HEK293 (cell line): Measurements from ENCODE around the gene CUL7.
A peak's percentile ranks its signal among the peaks of the same experiment; 100 is the strongest.

Experiments
- CTCF ChIA-PET: fragments of 350-600 bp; formaldehyde crosslinking; extraction: SDS; loops from one replicate; lab custom pipeline; 2021; ENCODE audit warnings: antibody characterized with exemption; lab: Yijun Ruan, JAX
- POLR2A ChIA-PET: fragments of 300-600 bp; formaldehyde crosslinking; extraction: SDS; loops from one replicate; lab custom pipeline; 2020; ENCODE audit warnings: antibody characterized with exemption, inconsistent platforms; lab: Yijun Ruan, JAX
- H3K27ac ChIP-seq: fragments of 200-500 bp; sonication (Bioruptor generic); 2 replicates; pipeline ENCODE4 v1.5.1; 2014; ENCODE audit warnings: low read depth, low read length, control low read depth, inconsistent platforms; ENCODE audit errors: extremely low read depth
- H3K36me3 ChIP-seq, 2 experiments: fragments of 200-500 bp in 1 of 2; sonication (Bioruptor generic) in 1 of 2; 1 replicate in 1 of 2; 2 replicates in 1 of 2; pipeline ENCODE4 v1.5.1; 2014 to 2017; ENCODE audit warnings: inconsistent platforms in 2 of 2, low read length in 2 of 2; ENCODE audit not compliant: control insufficient read depth in 2 of 2, insufficient read depth in 1 of 2
- H3K4me1 ChIP-seq: fragments of 200-500 bp; sonication (Bioruptor generic); 2 replicates; pipeline ENCODE4 v1.5.1; 2014; ENCODE audit warnings: mild to moderate bottlenecking, low read length, inconsistent platforms; ENCODE audit not compliant: control insufficient read depth, insufficient read depth
- H3K4me3 ChIP-seq: 2 replicates; pipeline ENCODE4 v1.5.1; 2011; ENCODE audit warnings: low read depth, mild to moderate bottlenecking, control low read depth, low read length, moderate library complexity
- H3K9me3 ChIP-seq: fragments of 200-500 bp; sonication (Bioruptor generic); 2 replicates; pipeline ENCODE4 v1.5.1; 2014; ENCODE audit warnings: low read depth, low read length, inconsistent platforms; ENCODE audit not compliant: control insufficient read depth, insufficient read depth
- GFI1B ChIP-seq: fragments of 450-650 bp; formaldehyde crosslinking; IDR thresholded peaks from 2 replicates; pipeline ENCODE4 v1.5.1; 2016; ENCODE audit warnings: missing biosample characterization, missing genetic modification characterization
- SP7 ChIP-seq: fragments of 450-650 bp; formaldehyde crosslinking; IDR thresholded peaks from 2 replicates; pipeline ENCODE4 v1.5.1; 2016; ENCODE audit warnings: missing biosample characterization, missing genetic modification characterization
- YY2 ChIP-seq: fragments of 450-650 bp; formaldehyde crosslinking; IDR thresholded peaks from 2 replicates; pipeline ENCODE4 v1.5.1; 2016; ENCODE audit warnings: missing biosample characterization, missing genetic modification characterization
- ZBTB17 ChIP-seq: fragments of 450-650 bp; formaldehyde crosslinking; IDR thresholded peaks from 2 replicates; pipeline ENCODE4 v1.5.1; 2016; ENCODE audit warnings: missing biosample characterization, missing genetic modification characterization
- ZFHX2 ChIP-seq: fragments of 450-650 bp; formaldehyde crosslinking; conservative IDR thresholded peaks from 2 replicates; pipeline ENCODE4 v1.5.1; 2016; ENCODE audit warnings: missing biosample characterization, missing genetic modification characterization
- ZNF140 ChIP-seq: fragments of 450-650 bp; formaldehyde crosslinking; IDR thresholded peaks from 2 replicates; pipeline ENCODE4 v1.5.1; 2016; ENCODE audit warnings: missing biosample characterization, missing genetic modification characterization
- ZNF2 ChIP-seq: fragments of 450-650 bp; formaldehyde crosslinking; IDR thresholded peaks from 2 replicates; pipeline ENCODE4 v1.5.1; 2016; ENCODE audit warnings: missing biosample characterization, missing genetic modification characterization
- ZNF211 ChIP-seq: fragments of 450-650 bp; formaldehyde crosslinking; IDR thresholded peaks from 2 replicates; pipeline ENCODE4 v1.5.1; 2016; ENCODE audit warnings: low read depth, missing biosample characterization, missing genetic modification characterization
- ZNF324 ChIP-seq: fragments of 450-650 bp; formaldehyde crosslinking; IDR thresholded peaks from 2 replicates; pipeline ENCODE4 v1.5.1; 2016; ENCODE audit warnings: missing biosample characterization, missing genetic modification characterization
- ZNF521 ChIP-seq: fragments of 450-650 bp; formaldehyde crosslinking; IDR thresholded peaks from 2 replicates; pipeline ENCODE4 v1.5.1; 2017; ENCODE audit warnings: missing biosample characterization, mild to moderate bottlenecking, missing genetic modification characterization
- ZNF654 ChIP-seq: fragments of 450-650 bp; formaldehyde crosslinking; IDR thresholded peaks from 2 replicates; pipeline ENCODE4 v1.5.1; 2016; ENCODE audit warnings: low read depth, missing biosample characterization, missing genetic modification characterization
- ZNF830 ChIP-seq: fragments of 450-650 bp; IDR thresholded peaks from 2 replicates; pipeline ENCODE4 v1.5.0; 2018; ENCODE audit warnings: missing biosample characterization, missing genetic modification characterization, low read depth, mild to moderate bottlenecking, moderate library complexity
- ZXDB ChIP-seq: fragments of 450-650 bp; formaldehyde crosslinking; IDR thresholded peaks from 2 replicates; pipeline ENCODE4 v1.5.1; 2016; ENCODE audit warnings: missing biosample characterization, missing genetic modification characterization
- TF ChIP-seq, protein P1 (sequence below): fragments of 450-650 bp; formaldehyde crosslinking; IDR thresholded peaks from 2 replicates; pipeline ENCODE4 v1.5.1; 2017; ENCODE audit warnings: missing biosample characterization, missing genetic modification characterization
- TF ChIP-seq, protein P2 (sequence below): fragments of 450-650 bp; formaldehyde crosslinking; IDR thresholded peaks from 2 replicates; pipeline ENCODE4 v1.5.1; 2016; ENCODE audit warnings: missing biosample characterization, missing genetic modification characterization
- TF ChIP-seq, protein P3 (sequence below): fragments of 450-650 bp; formaldehyde crosslinking; IDR thresholded peaks from 2 replicates; pipeline ENCODE4 v1.5.1; 2016; ENCODE audit warnings: missing biosample characterization, missing genetic modification characterization
- TF ChIP-seq, protein P4 (sequence below): fragments of 450-650 bp; formaldehyde crosslinking; IDR thresholded peaks from 2 replicates; pipeline ENCODE4 v1.5.1; 2016; ENCODE audit warnings: missing biosample characterization, missing genetic modification characterization
- TF ChIP-seq, protein P5 (sequence below): fragments of 450-650 bp; formaldehyde crosslinking; IDR thresholded peaks from 2 replicates; pipeline ENCODE4 v1.5.1; 2017; ENCODE audit warnings: missing biosample characterization, missing genetic modification characterization

CUL7 gene

DNA sequence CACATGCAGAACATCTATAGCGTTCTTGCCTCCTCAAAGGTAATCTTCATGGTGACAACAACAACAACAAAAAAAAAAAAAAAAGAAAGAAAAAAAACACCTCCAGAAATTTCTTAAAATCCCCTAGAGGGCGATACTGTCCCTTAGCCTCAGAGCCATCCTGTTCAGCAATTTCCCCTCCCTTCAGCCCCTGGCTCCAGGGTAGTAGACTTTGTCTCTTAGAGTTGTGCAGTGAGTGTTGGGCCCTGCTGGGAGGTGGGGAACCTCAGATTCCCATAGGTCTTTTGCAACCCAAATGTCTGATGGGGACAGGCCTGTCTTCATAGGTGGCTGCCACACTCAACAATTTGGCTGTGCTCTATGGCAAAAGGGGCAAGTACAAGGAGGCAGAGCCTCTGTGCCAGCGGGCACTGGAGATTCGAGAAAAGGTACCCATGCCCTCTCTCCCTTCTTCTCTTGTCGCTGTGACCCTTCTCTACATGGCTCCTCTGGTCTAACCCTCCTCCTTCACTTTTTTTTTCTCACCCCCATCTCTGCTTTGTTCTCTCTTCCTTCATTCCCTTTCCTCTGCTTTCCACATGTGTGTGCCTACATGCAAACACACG, 16.5 kb upstream of the CUL7 start:
- ChIA-PET CTCF (interaction anchor here (0.6 to 7.6 kb wide), 20 partner anchors 9 to 1326 kb away, joined by 3 to 83 read pairs (median 4); partner anchors contain the start of genes KLC4 and MRPL2), POLR2A (interaction anchor here (0.7 kb wide), 2 partner anchors 11 to 198 kb away, joined by 4 read pairs; partner anchors contain the start of genes KLC4 and MRPL2)
- no peaks in the 10 kb centered on the region for H3K9me3 ChIP-seq
- H3K36me3 ChIP-seq = peaks cover 3 to 56% of the 10 kb centered on the region in 2 experiments; a peak in 2 of 3 replicates
- H3K4me1 ChIP-seq = no peaks in the 10 kb centered on the region
- TF ChIP-seq, protein P1, sequence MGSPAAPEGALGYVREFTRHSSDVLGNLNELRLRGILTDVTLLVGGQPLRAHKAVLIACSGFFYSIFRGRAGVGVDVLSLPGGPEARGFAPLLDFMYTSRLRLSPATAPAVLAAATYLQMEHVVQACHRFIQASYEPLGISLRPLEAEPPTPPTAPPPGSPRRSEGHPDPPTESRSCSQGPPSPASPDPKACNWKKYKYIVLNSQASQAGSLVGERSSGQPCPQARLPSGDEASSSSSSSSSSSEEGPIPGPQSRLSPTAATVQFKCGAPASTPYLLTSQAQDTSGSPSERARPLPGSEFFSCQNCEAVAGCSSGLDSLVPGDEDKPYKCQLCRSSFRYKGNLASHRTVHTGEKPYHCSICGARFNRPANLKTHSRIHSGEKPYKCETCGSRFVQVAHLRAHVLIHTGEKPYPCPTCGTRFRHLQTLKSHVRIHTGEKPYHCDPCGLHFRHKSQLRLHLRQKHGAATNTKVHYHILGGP (tag by site-specific recombination) = no peak
- TF ChIP-seq, protein P2, sequence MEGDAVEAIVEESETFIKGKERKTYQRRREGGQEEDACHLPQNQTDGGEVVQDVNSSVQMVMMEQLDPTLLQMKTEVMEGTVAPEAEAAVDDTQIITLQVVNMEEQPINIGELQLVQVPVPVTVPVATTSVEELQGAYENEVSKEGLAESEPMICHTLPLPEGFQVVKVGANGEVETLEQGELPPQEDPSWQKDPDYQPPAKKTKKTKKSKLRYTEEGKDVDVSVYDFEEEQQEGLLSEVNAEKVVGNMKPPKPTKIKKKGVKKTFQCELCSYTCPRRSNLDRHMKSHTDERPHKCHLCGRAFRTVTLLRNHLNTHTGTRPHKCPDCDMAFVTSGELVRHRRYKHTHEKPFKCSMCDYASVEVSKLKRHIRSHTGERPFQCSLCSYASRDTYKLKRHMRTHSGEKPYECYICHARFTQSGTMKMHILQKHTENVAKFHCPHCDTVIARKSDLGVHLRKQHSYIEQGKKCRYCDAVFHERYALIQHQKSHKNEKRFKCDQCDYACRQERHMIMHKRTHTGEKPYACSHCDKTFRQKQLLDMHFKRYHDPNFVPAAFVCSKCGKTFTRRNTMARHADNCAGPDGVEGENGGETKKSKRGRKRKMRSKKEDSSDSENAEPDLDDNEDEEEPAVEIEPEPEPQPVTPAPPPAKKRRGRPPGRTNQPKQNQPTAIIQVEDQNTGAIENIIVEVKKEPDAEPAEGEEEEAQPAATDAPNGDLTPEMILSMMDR (tag by site-specific recombination) = peak; percentile 73
- 0 out of 2 replicates have a peak, but pooled peaks have one; percentile 16 for TF ChIP-seq ZXDB (tag by site-specific recombination)
- TF ChIP-seq ZNF2 (tag by site-specific recombination) = 0 out of 2 replicates have a peak, but pooled peaks have one; percentile 21
- TF ChIP-seq ZNF654 (tag by site-specific recombination) = peak; percentile 71
- peak; percentile 23; the same call in 1 of the 2 replicates for TF ChIP-seq ZBTB17 (tag by site-specific recombination)
- TF ChIP-seq, protein P3, sequence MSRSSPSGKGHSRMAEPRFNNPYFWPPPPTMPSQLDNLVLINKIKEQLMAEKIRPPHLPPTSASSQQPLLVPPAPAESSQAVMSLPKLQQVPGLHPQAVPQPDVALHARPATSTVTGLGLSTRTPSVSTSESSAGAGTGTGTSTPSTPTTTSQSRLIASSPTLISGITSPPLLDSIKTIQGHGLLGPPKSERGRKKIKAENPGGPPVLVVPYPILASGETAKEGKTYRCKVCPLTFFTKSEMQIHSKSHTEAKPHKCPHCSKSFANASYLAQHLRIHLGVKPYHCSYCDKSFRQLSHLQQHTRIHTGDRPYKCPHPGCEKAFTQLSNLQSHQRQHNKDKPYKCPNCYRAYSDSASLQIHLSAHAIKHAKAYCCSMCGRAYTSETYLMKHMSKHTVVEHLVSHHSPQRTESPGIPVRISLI (tag by site-specific recombination) = peak; percentile 89
- no peak for TF ChIP-seq ZNF211 (tag by site-specific recombination)
- peak; percentile 36; the same call in 1 of the 2 replicates for TF ChIP-seq ZNF140 (tag by site-specific recombination)
- 0 out of 2 replicates have a peak, but pooled peaks have one; percentile 18 for TF ChIP-seq SP7 (tag by site-specific recombination)
- no peak for TF ChIP-seq YY2 (tag by site-specific recombination)
- TF ChIP-seq, all 188 proteins: peak for 8
- Histone ChIP-seq H3K27ac (no peak overlapping the region), H3K4me3 (no peak overlapping the region)

DNA sequence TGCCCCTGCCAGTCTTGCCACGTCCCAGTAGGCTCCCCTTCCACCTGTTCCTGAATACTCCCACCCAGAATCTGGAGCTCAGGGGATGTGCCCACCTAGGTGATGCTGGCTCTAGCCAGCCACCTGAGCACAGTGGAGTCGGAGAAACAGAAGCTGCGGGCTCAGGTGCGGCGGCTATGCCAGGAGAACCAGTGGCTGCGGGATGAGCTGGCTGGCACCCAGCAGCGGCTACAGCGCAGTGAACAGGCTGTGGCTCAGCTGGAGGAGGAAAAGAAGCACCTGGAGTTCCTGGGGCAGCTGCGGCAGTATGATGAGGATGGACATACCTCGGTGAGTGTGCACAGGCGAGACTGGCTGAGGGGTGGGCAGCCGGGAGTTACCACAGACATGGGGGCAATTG, 9.2 kb upstream of the CUL7 start:
- H3K4me1 ChIP-seq = peaks cover 9% of the 10 kb centered on the region
- POLR2A ChIA-PET = interaction anchor here (1.0 kb wide), 1 partner anchor 9 kb away, joined by 4 read pairs; the partner anchor contains the start of gene CUL7
- no peak overlapping the region for H3K27ac ChIP-seq
- no peak overlapping the region for H3K4me3 ChIP-seq
- peaks cover 9 to 52% of the 10 kb centered on the region in 2 experiments; a peak in 2 of 3 replicates for H3K36me3 ChIP-seq
- TF ChIP-seq GFI1B = no peak
- TF ChIP-seq ZFHX2 (tag by site-specific recombination) = no peak
- TF ChIP-seq ZNF830 = no peak
- TF ChIP-seq, protein P4, sequence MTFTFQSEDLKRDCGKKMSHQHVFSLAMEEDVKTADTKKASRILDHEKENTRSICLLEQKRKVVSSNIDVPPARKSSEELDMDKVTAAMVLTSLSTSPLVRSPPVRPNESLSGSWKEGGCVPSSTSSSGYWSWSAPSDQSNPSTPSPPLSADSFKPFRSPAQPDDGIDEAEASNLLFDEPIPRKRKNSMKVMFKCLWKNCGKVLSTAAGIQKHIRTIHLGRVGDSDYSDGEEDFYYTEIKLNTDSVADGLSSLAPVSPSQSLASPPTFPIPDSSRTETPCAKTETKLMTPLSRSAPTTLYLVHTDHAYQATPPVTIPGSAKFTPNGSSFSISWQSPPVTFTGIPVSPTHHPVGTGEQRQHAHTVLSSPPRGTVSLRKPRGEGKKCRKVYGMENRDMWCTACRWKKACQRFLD (tag by site-specific recombination) = no peak
- no peak for TF ChIP-seq ZNF324
- TF ChIP-seq ZNF521 (tag by site-specific recombination) = no peak
- TF ChIP-seq, protein P5, sequence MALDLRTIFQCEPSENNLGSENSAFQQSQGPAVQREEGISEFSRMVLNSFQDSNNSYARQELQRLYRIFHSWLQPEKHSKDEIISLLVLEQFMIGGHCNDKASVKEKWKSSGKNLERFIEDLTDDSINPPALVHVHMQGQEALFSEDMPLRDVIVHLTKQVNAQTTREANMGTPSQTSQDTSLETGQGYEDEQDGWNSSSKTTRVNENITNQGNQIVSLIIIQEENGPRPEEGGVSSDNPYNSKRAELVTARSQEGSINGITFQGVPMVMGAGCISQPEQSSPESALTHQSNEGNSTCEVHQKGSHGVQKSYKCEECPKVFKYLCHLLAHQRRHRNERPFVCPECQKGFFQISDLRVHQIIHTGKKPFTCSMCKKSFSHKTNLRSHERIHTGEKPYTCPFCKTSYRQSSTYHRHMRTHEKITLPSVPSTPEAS (tag by site-specific recombination) = no peak
- CTCF ChIA-PET = interaction anchor here (0.7 to 2.4 kb wide), 5 partner anchors 9 to 162 kb away, joined by 3 to 8 read pairs (median 3); no protein-coding TSS in a partner anchor
- H3K9me3 ChIP-seq = no peaks in the 10 kb centered on the region
